Measurements from ENCODE around the gene RMND5B.

DNA sequence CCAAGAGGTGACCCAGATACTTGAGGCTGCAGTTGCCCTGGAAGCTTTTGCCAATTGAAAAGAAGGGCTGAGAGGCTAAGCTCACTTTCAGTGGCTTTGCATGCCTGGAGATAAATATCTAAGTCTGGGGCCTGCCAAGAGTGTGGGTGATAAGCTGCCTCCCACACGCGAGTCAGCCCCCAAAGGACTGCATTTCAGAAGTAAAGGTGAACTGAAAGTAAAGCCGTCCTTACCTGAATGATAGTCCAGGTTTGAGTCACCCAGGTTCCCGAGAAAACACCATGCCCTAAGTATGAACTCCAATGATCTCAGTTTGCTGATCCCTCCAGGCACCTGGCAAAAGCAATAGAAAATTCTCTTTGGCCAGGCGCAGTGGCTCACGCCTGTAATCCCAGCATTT is 40.0 kb upstream of the RMND5B start:
- TF ChIP-seq, protein P1, sequence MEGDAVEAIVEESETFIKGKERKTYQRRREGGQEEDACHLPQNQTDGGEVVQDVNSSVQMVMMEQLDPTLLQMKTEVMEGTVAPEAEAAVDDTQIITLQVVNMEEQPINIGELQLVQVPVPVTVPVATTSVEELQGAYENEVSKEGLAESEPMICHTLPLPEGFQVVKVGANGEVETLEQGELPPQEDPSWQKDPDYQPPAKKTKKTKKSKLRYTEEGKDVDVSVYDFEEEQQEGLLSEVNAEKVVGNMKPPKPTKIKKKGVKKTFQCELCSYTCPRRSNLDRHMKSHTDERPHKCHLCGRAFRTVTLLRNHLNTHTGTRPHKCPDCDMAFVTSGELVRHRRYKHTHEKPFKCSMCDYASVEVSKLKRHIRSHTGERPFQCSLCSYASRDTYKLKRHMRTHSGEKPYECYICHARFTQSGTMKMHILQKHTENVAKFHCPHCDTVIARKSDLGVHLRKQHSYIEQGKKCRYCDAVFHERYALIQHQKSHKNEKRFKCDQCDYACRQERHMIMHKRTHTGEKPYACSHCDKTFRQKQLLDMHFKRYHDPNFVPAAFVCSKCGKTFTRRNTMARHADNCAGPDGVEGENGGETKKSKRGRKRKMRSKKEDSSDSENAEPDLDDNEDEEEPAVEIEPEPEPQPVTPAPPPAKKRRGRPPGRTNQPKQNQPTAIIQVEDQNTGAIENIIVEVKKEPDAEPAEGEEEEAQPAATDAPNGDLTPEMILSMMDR (IDR thresholded peaks at IDR 0.05; ENCODE audit: low read depth, low read length, missing input control): no peak
- TF ChIP-seq SP1 (IDR thresholded peaks at IDR 0.05): no peak

All from liver (tissue), 3 donors.